SU-DHL-6 (cell line): ENCODE results near the gene TIMM23B.
"Not testable (repeated sequence)": the region's sequence is repeated elsewhere in the genome, so short reads cannot be mapped to it uniquely, and the experiment has no call there.

ENCODE experiments used
- CTCF ChIP-seq: fragments of 200-600 bp; sonication (generic); IDR thresholded peaks from one replicate; pipeline ENCODE4 v1.5.1; 2017; ENCODE audit warnings: antibody characterized with exemption, mild to moderate bottlenecking, low read length, moderate library complexity; ENCODE audit not compliant: insufficient read depth, poor library complexity, severe bottlenecking
- EZH2phosphoT487 ChIP-seq: fragments of 200-600 bp; sonication (generic), shearing (Covaris generic); conservative IDR thresholded peaks from 2 replicates; pipeline ENCODE4 v1.6.1; 2018; ENCODE audit warnings: mild to moderate bottlenecking, antibody characterized with exemption, low read length, moderate library complexity, mixed read lengths

- not testable (repeated sequence) for TF ChIP-seq CTCF, EZH2phosphoT487
Measured at GRCh38 chr10:49910295-49910694, 31.6 kb upstream of the TIMM23B start.
